OCI-LY3 (cell line): ENCODE measurements around the gene CLCN4.

Experiments used
- H2AFZ ChIP-seq: fragments of 200-600, 300-600 bp; shearing (Covaris generic); 2 replicates; pipeline ENCODE4 v1.6.0; 2014; ENCODE audit warnings: antibody characterized with exemption, low read depth, low read length
- H3K27ac ChIP-seq: fragments of 200-600, 300-600 bp; sonication (generic); 2 replicates; pipeline ENCODE4 v1.5.1; 2014; ENCODE audit warnings: mild to moderate bottlenecking, low read length, moderate library complexity, mixed read lengths
- H3K27me3 ChIP-seq: fragments of 200-600, 300-600 bp; sonication (generic); 2 replicates; pipeline ENCODE4 v1.6.1; 2014; ENCODE audit warnings: low read depth, low read length, mixed read lengths
- H3K36me3 ChIP-seq: fragments of 200-600, 300-600 bp; sonication (generic); replicated peaks from 2 replicates; pipeline ENCODE3; 2014; ENCODE audit warnings: low read depth, low read length, mixed read lengths
- H3K4me1 ChIP-seq: fragments of 300-600, 200-600 bp; sonication (generic); 2 replicates; pipeline ENCODE4 v1.6.1; 2014; ENCODE audit warnings: low read length, mixed read lengths
- H3K4me2 ChIP-seq: fragments of 200-600, 300-600 bp; sonication (generic); 2 replicates; pipeline ENCODE4 v1.6.1; 2014; ENCODE audit warnings: low read length, mixed read lengths
- H3K4me3 ChIP-seq: fragments of 300-600, 200-600 bp; sonication (generic); 2 replicates; pipeline ENCODE4 v1.5.1; 2014; ENCODE audit warnings: antibody characterized with exemption, mild to moderate bottlenecking, low read length, moderate library complexity
- H3K79me2 ChIP-seq: fragments of 300-600, 200-600 bp; shearing (Covaris generic); 2 replicates; pipeline ENCODE4 v1.6.1; 2014; ENCODE audit warnings: mild to moderate bottlenecking, low read length, mixed read lengths
- H3K9ac ChIP-seq: fragments of 300-600, 200-600 bp; shearing (Covaris generic); 2 replicates; pipeline ENCODE4 v1.6.0; 2014; ENCODE audit warnings: mild to moderate bottlenecking, low read length, moderate library complexity
- H3K9me3 ChIP-seq: fragments of 200-600, 300-600 bp; shearing (Covaris generic); 2 replicates; pipeline ENCODE4 v1.6.1; 2014; ENCODE audit warnings: low read length, mixed read lengths; ENCODE audit not compliant: insufficient read depth
- H4K20me1 ChIP-seq: fragments of 200-600, 300-600 bp; sonication (generic); 2 replicates; pipeline ENCODE4 v1.6.1; 2016; ENCODE audit warnings: low read length, mixed read lengths; ENCODE audit not compliant: insufficient read depth
- CTCF ChIP-seq: fragments of 200-600, 300-600 bp; sonication (generic); IDR thresholded peaks from 2 replicates; pipeline ENCODE4 v1.5.1; 2014; ENCODE audit warnings: antibody characterized with exemption, low read length, low read depth
- EZH2phosphoT487 ChIP-seq: fragments of 200-600 bp; shearing (Covaris generic); IDR thresholded peaks from 2 replicates; pipeline ENCODE4 v1.6.1; 2018; ENCODE audit warnings: antibody characterized with exemption, mixed run types, low read depth

CLCN4 gene

DNA sequence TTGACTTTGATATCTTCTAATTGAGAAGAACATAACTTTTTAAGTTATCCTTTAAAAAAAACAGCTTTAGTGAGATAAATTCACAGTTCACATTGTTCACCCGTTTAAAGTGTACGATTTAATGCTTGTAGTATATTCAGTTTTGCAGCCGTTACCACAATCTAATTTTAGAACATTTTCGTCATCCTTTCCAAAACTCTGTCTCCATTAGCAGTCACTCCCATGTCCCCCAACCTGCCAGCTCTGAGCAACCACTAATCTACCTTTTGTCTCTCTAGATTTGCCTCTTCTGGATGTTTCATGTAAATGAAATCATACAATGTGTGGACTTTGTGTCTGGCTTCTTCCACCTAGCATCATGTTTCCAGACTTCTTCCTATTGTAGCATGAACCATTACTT is 38.6 kb downstream of the CLCN4 start:
- TF ChIP-seq CTCF (no peak), EZH2phosphoT487 (no peak)
- Histone ChIP-seq H3K4me1 (peaks cover 13% of the 10 kb centered on the region), H3K27me3 (0 out of 2 replicates have a peak, but pooled peaks cover 2% of the 10 kb centered on the region), H3K36me3 (no peaks in the 10 kb centered on the region), H4K20me1 (no peaks in the 10 kb centered on the region), H3K27ac (no peak overlapping the region), H3K79me2 (no peaks in the 10 kb centered on the region), H3K9me3 (no peaks in the 10 kb centered on the region), H2AFZ (no peak overlapping the region), H3K4me3 (no peak overlapping the region), H3K4me2 (no peak overlapping the region), H3K9ac (no peak overlapping the region)

DNA sequence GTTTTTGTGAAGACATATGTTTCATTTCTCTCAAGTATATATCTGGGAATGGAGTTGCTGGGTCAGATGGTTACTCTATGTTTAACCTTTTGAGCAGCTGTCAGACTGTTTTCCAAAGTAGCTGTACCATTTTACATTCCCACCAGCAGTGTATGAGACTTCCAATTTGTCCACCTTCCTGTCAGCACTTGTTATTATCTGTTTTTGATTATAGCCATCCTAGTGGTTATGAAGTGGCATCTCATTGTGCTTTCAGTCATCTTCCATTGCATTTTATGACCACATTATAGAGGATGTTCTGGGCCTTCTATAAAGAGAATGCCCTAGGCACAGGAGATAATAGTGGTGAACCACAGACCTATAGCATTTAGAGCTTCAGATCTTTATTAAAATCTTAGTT is 39.2 kb downstream of the CLCN4 start:
- H3K27me3 ChIP-seq = 0 out of 2 replicates have a peak, but pooled peaks cover 2% of the 10 kb centered on the region
- H3K4me2 ChIP-seq = no peak overlapping the region
- H2AFZ ChIP-seq = no peak overlapping the region
- no peak overlapping the region for H3K27ac ChIP-seq
- H3K4me1 ChIP-seq = peaks cover 16% of the 10 kb centered on the region
- H3K9ac ChIP-seq = no peak overlapping the region
- H4K20me1 ChIP-seq = no peaks in the 10 kb centered on the region
- H3K4me3 ChIP-seq = no peak overlapping the region
- no peaks in the 10 kb centered on the region for H3K9me3 ChIP-seq
- no peaks in the 10 kb centered on the region for H3K36me3 ChIP-seq
- no peaks in the 10 kb centered on the region for H3K79me2 ChIP-seq
- TF ChIP-seq EZH2phosphoT487 (no peak), CTCF (no peak)

GRCh38 chrX:10197279-10198210 is 40.8 kb downstream of the CLCN4 start:
- no peaks in the 10 kb centered on the region for H3K9me3 ChIP-seq
- H4K20me1 ChIP-seq = no peaks in the 10 kb centered on the region
- no peak overlapping the region for H3K9ac ChIP-seq
- H3K4me2 ChIP-seq = no peak overlapping the region
- no peak overlapping the region for H3K27ac ChIP-seq
- peaks cover 18% of the 10 kb centered on the region for H3K4me1 ChIP-seq
- no peak overlapping the region for H2AFZ ChIP-seq
- H3K79me2 ChIP-seq = no peaks in the 10 kb centered on the region
- H3K27me3 ChIP-seq = 0 out of 2 replicates have a peak, but pooled peaks cover 2% of the 10 kb centered on the region
- no peaks in the 10 kb centered on the region for H3K36me3 ChIP-seq
- H3K4me3 ChIP-seq = no peak overlapping the region
- TF ChIP-seq EZH2phosphoT487 = no peak
- no peak for TF ChIP-seq CTCF

DNA sequence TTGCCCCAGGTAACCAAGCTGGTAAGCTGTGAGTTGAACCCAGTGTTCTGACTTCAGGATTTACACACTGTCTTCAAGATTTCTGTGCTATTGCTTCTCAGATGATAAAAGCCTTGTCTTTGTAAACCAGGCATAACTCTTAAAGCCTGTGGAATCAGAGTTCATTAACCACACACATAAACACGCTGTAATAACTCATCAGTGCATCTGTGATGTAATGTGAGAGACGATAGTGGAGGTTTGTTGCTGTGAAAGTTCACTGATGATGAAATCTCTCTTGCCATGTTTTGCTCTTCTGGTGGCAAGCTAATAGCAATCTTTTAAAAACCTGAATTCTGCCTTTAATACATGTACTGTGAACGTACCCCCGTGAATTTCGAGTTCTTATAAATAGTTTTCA is 41.5 kb downstream of the CLCN4 start:
- H3K4me2 ChIP-seq = no peak overlapping the region
- TF ChIP-seq CTCF (no peak), EZH2phosphoT487 (no peak)
- H3K27me3 ChIP-seq = 0 out of 2 replicates have a peak, but pooled peaks cover 2% of the 10 kb centered on the region
- H3K79me2 ChIP-seq = no peaks in the 10 kb centered on the region
- no peak overlapping the region for H3K4me3 ChIP-seq
- no peaks in the 10 kb centered on the region for H4K20me1 ChIP-seq
- H3K9ac ChIP-seq = no peak overlapping the region
- H3K9me3 ChIP-seq = no peaks in the 10 kb centered on the region
- H2AFZ ChIP-seq = no peak overlapping the region
- peaks cover 18% of the 10 kb centered on the region for H3K4me1 ChIP-seq
- H3K27ac ChIP-seq = no peak overlapping the region
- no peaks in the 10 kb centered on the region for H3K36me3 ChIP-seq
